ENCODE data around the gene STS. TPM values are rescaled to one million over a fixed set of nuclear protein-coding genes. Genes with fewer than 3 reads are reported as not detected.

Gene STS
- total RNA-seq (ENCODE audit: low replicate concordance): 18.3 and 42.1 TPM in 2 replicates
- long read RNA-seq, full-length matches to known transcripts: 21 of 78 reads
- long read RNA-seq, partial matches to known transcripts: 40 of 78 reads
- long read RNA-seq, other reads (novel, unspliced or antisense): 17 of 78 reads

GRCh38 chrX:7147413-7147977, at the start of gene STS:
TSS of gene STS (plus strand) at chrX:7147712. CDS start at chrX:7253200, 105,488 bp downstream.
- Mint-ChIP-seq H3K27ac (peak within 1 kb of the TSS; percentile 89), H3K36me3 (no peaks in the 10 kb centered on the region), H3K4me3 (peak within 1 kb of the TSS; percentile 95), H3K9me3 (peaks cover 3% of the 10 kb centered on the region), H3K27me3 (no peaks in the 10 kb centered on the region), H3K4me1 (ENCODE audit: unreplicated experiment) (peaks cover 29% of the 10 kb centered on the region)
- DNase-seq (ENCODE audit: extremely low spot score, unreplicated experiment): peak; percentile 76
- TF ChIP-seq, protein P1, sequence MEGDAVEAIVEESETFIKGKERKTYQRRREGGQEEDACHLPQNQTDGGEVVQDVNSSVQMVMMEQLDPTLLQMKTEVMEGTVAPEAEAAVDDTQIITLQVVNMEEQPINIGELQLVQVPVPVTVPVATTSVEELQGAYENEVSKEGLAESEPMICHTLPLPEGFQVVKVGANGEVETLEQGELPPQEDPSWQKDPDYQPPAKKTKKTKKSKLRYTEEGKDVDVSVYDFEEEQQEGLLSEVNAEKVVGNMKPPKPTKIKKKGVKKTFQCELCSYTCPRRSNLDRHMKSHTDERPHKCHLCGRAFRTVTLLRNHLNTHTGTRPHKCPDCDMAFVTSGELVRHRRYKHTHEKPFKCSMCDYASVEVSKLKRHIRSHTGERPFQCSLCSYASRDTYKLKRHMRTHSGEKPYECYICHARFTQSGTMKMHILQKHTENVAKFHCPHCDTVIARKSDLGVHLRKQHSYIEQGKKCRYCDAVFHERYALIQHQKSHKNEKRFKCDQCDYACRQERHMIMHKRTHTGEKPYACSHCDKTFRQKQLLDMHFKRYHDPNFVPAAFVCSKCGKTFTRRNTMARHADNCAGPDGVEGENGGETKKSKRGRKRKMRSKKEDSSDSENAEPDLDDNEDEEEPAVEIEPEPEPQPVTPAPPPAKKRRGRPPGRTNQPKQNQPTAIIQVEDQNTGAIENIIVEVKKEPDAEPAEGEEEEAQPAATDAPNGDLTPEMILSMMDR (conservative IDR thresholded peaks at IDR 0.05): no peak

- Mint-ChIP-seq H3K4me3 (no peak overlapping the region), H3K27ac (no peak overlapping the region), H3K27me3 (no peaks in the 10 kb centered on the region), H3K36me3 (peaks cover 58% of the 10 kb centered on the region), H3K4me1 (ENCODE audit: unreplicated experiment) (no peaks in the 10 kb centered on the region), H3K9me3 (peaks cover 3% of the 10 kb centered on the region)
- TF ChIP-seq, protein P1 (conservative IDR thresholded peaks at IDR 0.05): no peak
- DNase-seq (ENCODE audit: extremely low spot score, unreplicated experiment): no peak
Observed at GRCh38 chrX:7100022-7100421, 47.5 kb upstream of the STS start.

GRCh38 chrX:7102119-7102518, 45.4 kb upstream of the STS start:
- Mint-ChIP-seq H3K4me3 (no peak overlapping the region), H3K27ac (no peak overlapping the region), H3K27me3 (no peaks in the 10 kb centered on the region), H3K36me3 (peaks cover 50% of the 10 kb centered on the region), H3K9me3 (peaks cover 3% of the 10 kb centered on the region), H3K4me1 (ENCODE audit: unreplicated experiment) (no peaks in the 10 kb centered on the region)
- TF ChIP-seq, protein P1 (conservative IDR thresholded peaks at IDR 0.05): no peak
- DNase-seq (ENCODE audit: extremely low spot score, unreplicated experiment): no peak

DNA sequence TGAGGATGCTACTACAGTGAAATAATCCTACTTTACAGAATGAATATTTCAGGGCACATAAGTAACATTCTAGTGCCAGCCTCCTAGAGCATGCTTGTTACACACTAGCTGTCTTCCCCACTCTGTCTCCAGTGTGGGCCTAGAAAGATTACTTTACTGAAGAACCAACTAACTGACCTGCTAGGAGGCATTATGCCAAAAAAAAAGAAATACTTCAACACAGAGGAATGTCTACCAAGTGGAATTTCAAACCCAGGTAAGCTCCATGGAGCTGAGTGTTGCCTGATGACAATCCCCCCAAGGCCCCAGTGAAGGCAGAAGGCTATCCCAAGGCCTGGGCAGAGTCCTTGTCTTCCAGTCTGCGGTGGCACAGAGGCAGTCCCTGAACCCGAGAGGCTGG, 40.9 kb upstream of the STS start:
- DNase-seq (ENCODE audit: extremely low spot score, unreplicated experiment): no peak
- TF ChIP-seq, protein P1 (conservative IDR thresholded peaks at IDR 0.05): no peak
- Mint-ChIP-seq H3K36me3 (peaks cover 35% of the 10 kb centered on the region), H3K27ac (no peak overlapping the region), H3K4me1 (ENCODE audit: unreplicated experiment) (peaks cover 23% of the 10 kb centered on the region), H3K4me3 (no peak overlapping the region), H3K9me3 (peaks cover 3% of the 10 kb centered on the region), H3K27me3 (no peaks in the 10 kb centered on the region)

- H3K27me3 Mint-ChIP-seq: no peaks in the 10 kb centered on the region
- H3K27ac Mint-ChIP-seq: no peak overlapping the region
Observed at GRCh38 chrX:7108030-7108429, 39.5 kb upstream of the STS start.

More at GRCh38 chrX:7108030-7108429, 39.5 kb upstream of the STS start:
- Mint-ChIP-seq H3K9me3 (peaks cover 3% of the 10 kb centered on the region), H3K36me3 (peaks cover 22% of the 10 kb centered on the region), H3K4me3 (no peak overlapping the region), H3K4me1 (ENCODE audit: unreplicated experiment) (peaks cover 23% of the 10 kb centered on the region)
- DNase-seq (ENCODE audit: extremely low spot score, unreplicated experiment): no peak
- TF ChIP-seq, protein P1 (conservative IDR thresholded peaks at IDR 0.05): no peak

Data from type B pancreatic cell (in vitro differentiated cells).